Hepatocyte (in vitro differentiated cells): ENCODE data around the gene ZNF532. TPM values are rescaled to one million over a fixed set of nuclear protein-coding genes. Genes with fewer than 3 reads are reported as not detected.
"Not testable (repeated sequence)": the region's sequence is repeated elsewhere in the genome, so short reads cannot be mapped to it uniquely, and the experiment has no call there.

ENCODE experiments used
- DNase-seq: peaks from one replicate; pipeline ENCODE4 v3.0.0-alpha.2; 2016; ENCODE audit warnings: low spot score
- H2AFZ ChIP-seq: fragments of 200-600 bp; sonication (generic); 2 replicates; pipeline ENCODE4 v1.6.0; 2016; ENCODE audit warnings: antibody characterized with exemption, mild to moderate bottlenecking
- H3K27ac ChIP-seq: fragments of 200-600 bp; sonication (generic); 2 replicates; pipeline ENCODE4 v1.5.1; 2016; ENCODE audit warnings: mild to moderate bottlenecking
- H3K27me3 ChIP-seq: fragments of 200-600 bp; sonication (generic); 2 replicates; pipeline ENCODE4 v1.6.1; 2016
- H3K36me3 ChIP-seq: fragments of 200-600 bp; sonication (generic); replicated peaks from 2 replicates; pipeline ENCODE4 v1.5.1; 2016; ENCODE audit warnings: low read depth; ENCODE audit not compliant: insufficient read depth
- H3K4me1 ChIP-seq: fragments of 200-600 bp; sonication (generic); 2 replicates; pipeline ENCODE4 v1.5.1; 2016; ENCODE audit warnings: mild to moderate bottlenecking, moderate library complexity; ENCODE audit not compliant: insufficient read depth
- H3K4me2 ChIP-seq: fragments of 200-600 bp; sonication (generic); 2 replicates; pipeline ENCODE4 v1.6.0; 2016
- H3K4me3 ChIP-seq: fragments of 200-600 bp; sonication (generic); 2 replicates; pipeline ENCODE4 v1.5.1; 2016; ENCODE audit warnings: mild to moderate bottlenecking
- H3K79me2 ChIP-seq: fragments of 200-600 bp; sonication (generic); 2 replicates; pipeline ENCODE4 v1.6.0; 2017; ENCODE audit warnings: mild to moderate bottlenecking
- H3K9me2 ChIP-seq: fragments of 200-600 bp; sonication (generic); replicated peaks from 2 replicates; pipeline ENCODE4 v1.6.0; 2017; ENCODE audit warnings: mild to moderate bottlenecking; ENCODE audit not compliant: insufficient read depth
- H3K9me3 ChIP-seq: fragments of 200-600 bp; sonication (generic); 2 replicates; pipeline ENCODE4 v1.5.1; 2016; ENCODE audit warnings: low read depth, mild to moderate bottlenecking
- H4K20me1 ChIP-seq: fragments of 200-600 bp; sonication (generic); 2 replicates; pipeline ENCODE4 v1.6.0; 2016; ENCODE audit warnings: mild to moderate bottlenecking; ENCODE audit not compliant: insufficient read depth, poor library complexity, severe bottlenecking
- EZH2 ChIP-seq: fragments of 200-600 bp; sonication (generic); IDR thresholded peaks from 2 replicates; pipeline ENCODE4 v1.6.1; 2016; ENCODE audit warnings: antibody characterized with exemption, mild to moderate bottlenecking, borderline replicate concordance
- EZH2phosphoT487 ChIP-seq: fragments of 200-600 bp; sonication (generic); IDR thresholded peaks from one replicate; pipeline ENCODE4 v1.6.1; 2018; ENCODE audit warnings: antibody characterized with exemption, mild to moderate bottlenecking, low read depth, moderate library complexity; ENCODE audit not compliant: unreplicated experiment, severe bottlenecking
- whole genome bisulfite sequencing: methylation state at CpG from one replicate; pipeline ENCODE4 v1.1.6; 2016; ENCODE audit warnings: low lambda C conversion rate; ENCODE audit errors: missing lambda C conversion rate; 5-methylcytosine and 5-hydroxymethylcytosine counted together
- polyA plus RNA-seq: library from polyadenylated mRNA; unstranded; fragments of >200 nt; fragmentation: Nextera tagmentation; extraction: Ambion mirVana; gene quantifications from 2 replicates; pipeline ENCODE4 v1.2.1, GENCODE V29; 2016
- total RNA-seq: library from RNA; depleted of rRNA; stranded (reverse); fragments of >200 nt; gene quantifications from 2 replicates; pipeline ENCODE4 v1.2.3, GENCODE V29; 2014
- TF ChIP-seq, protein P1 (sequence below): fragments of 200-600 bp; sonication (generic); IDR thresholded peaks from 2 replicates; pipeline ENCODE4 v1.5.1; 2016; ENCODE audit warnings: antibody characterized with exemption, mild to moderate bottlenecking; ENCODE audit not compliant: poor library complexity

Gene ZNF532
- total and polyA plus RNA-seq, 2 experiments from 2014 or later: 15.9 to 36.5 TPM

DNA sequence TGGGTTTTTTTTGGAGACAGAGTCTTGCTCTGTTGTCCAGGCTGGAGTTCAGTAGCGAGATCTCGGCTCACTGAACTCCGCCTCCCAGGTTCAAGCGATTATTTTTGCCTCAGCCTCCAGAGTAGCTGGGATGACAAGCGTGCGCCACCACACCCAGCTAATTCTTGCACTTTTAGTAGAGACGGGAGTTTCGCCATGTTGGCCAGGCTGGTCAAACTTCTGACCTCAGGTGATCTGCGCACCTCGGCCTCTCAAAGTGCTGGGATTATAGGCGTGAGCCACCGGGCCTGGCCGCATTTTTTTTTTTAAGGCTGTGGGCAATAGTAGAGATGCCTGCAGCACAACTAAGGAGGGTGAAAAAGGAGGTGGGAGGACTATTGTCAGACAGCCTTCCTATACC is 41.7 kb upstream of the ZNF532 start:
- H3K4me1 ChIP-seq: no peaks in the 10 kb centered on the region
- no peaks in the 10 kb centered on the region for H3K9me3 ChIP-seq
- no peak overlapping the region for H3K4me3 ChIP-seq
- H3K36me3 ChIP-seq: no peaks in the 10 kb centered on the region
- H3K27me3 ChIP-seq: no peaks in the 10 kb centered on the region
- peak overlapping the region; percentile 52 for H3K27ac ChIP-seq
- 80% methylated on average over 13 of the region's 13 CpGs for WGBS
- H2AFZ ChIP-seq: no peak overlapping the region
- no peaks in the 10 kb centered on the region for H4K20me1 ChIP-seq
- no peak overlapping the region for H3K4me2 ChIP-seq
- H3K79me2 ChIP-seq: no peaks in the 10 kb centered on the region
- no peaks in the 10 kb centered on the region for H3K9me2 ChIP-seq
- no peak for DNase-seq
- TF ChIP-seq, protein P1, sequence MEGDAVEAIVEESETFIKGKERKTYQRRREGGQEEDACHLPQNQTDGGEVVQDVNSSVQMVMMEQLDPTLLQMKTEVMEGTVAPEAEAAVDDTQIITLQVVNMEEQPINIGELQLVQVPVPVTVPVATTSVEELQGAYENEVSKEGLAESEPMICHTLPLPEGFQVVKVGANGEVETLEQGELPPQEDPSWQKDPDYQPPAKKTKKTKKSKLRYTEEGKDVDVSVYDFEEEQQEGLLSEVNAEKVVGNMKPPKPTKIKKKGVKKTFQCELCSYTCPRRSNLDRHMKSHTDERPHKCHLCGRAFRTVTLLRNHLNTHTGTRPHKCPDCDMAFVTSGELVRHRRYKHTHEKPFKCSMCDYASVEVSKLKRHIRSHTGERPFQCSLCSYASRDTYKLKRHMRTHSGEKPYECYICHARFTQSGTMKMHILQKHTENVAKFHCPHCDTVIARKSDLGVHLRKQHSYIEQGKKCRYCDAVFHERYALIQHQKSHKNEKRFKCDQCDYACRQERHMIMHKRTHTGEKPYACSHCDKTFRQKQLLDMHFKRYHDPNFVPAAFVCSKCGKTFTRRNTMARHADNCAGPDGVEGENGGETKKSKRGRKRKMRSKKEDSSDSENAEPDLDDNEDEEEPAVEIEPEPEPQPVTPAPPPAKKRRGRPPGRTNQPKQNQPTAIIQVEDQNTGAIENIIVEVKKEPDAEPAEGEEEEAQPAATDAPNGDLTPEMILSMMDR: no peak
- TF ChIP-seq EZH2phosphoT487 (no peak), EZH2 (no peak)

DNA sequence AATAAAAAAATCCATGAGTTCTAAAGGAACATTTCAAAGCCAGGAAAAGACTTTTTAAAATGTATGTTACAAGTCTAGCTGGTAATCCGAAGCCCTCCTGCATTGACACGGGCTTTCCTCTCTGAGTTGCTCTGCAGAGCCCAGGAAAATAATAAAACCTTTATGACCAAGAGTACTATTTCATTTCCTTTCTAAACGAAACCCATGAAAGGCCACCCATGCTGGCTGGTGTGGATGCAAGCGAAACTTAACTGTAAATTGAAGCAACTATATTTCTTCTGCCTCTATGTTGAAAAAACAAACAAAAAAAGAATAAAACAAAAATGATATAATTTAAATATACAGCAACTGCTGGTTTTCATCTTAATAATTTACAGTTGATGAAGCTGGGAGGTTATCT is 41.3 kb upstream of the ZNF532 start:
- peak overlapping the region; percentile 57 for H3K27ac ChIP-seq
- no peak for DNase-seq
- TF ChIP-seq EZH2 (no peak), EZH2phosphoT487 (no peak)
- TF ChIP-seq, protein P1: no peak
- H2AFZ ChIP-seq: no peak overlapping the region
- H3K9me3 ChIP-seq: no peaks in the 10 kb centered on the region
- H3K4me2 ChIP-seq: no peak overlapping the region
- no peaks in the 10 kb centered on the region for H3K27me3 ChIP-seq
- no peaks in the 10 kb centered on the region for H3K36me3 ChIP-seq
- no peaks in the 10 kb centered on the region for H4K20me1 ChIP-seq
- H3K4me1 ChIP-seq: no peaks in the 10 kb centered on the region
- no peaks in the 10 kb centered on the region for H3K9me2 ChIP-seq
- 52% methylated on average over 4 of the region's 4 CpGs for WGBS
- no peaks in the 10 kb centered on the region for H3K79me2 ChIP-seq
- H3K4me3 ChIP-seq: no peak overlapping the region

DNA sequence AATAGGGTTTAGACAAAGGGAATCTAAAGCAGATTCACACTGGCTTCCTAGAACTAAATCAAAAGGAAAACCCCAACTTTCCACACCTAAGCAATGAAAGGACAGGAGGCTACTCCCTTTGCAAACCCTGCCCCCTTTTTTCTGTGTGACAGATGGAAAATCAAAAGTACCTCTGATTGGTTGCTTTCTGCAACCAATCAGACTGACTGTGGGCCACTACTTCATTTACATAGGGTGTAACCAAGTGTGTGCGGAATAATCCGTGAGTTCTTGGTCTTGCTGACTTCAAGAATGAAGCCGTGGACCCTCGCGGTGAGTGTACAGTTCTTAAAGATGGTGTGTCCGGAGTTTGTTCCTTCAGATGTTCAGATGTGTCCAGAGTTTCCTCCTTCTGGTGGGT is 37.8 kb upstream of the ZNF532 start:
- H3K9me3 ChIP-seq, H4K20me1 ChIP-seq, H3K36me3 ChIP-seq, H3K4me1 ChIP-seq, H3K27me3 ChIP-seq, DNase-seq, H3K27ac ChIP-seq, H3K4me3 ChIP-seq, H2AFZ ChIP-seq, H3K9me2 ChIP-seq, H3K79me2 ChIP-seq, H3K4me2 ChIP-seq: not testable (repeated sequence)
- 94% methylated on average over 6 of the region's 6 CpGs for WGBS

DNA sequence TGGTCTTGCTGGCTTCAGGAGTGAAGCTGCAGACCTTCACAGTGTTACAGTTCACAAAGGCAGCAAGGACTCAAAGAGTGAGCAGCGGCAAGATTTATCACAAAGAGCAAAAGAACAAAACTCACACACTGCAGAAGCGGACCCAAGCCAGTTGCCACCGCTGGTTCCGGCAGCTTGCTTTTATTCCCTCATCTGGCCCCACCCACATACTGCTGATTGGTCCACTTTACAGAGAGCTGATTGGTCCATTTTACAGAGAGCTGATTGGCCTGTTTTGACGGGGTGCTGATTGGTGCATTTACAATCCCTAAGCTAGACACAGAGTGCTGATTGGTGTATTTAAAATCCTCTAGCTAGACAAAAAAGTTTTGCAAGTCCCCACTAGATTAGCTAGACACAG is 37.2 kb upstream of the ZNF532 start:
- Histone ChIP-seq H3K79me2 (no peaks in the 10 kb centered on the region), H3K36me3 (no peaks in the 10 kb centered on the region), H3K4me3 (no peak overlapping the region), H3K4me1 (no peaks in the 10 kb centered on the region), H3K27me3 (no peaks in the 10 kb centered on the region), H2AFZ (no peak overlapping the region), H3K27ac (no peak overlapping the region), H3K9me3 (no peaks in the 10 kb centered on the region), H3K9me2 (no peaks in the 10 kb centered on the region), H3K4me2 (no peak overlapping the region), H4K20me1 (no peaks in the 10 kb centered on the region)
- WGBS: 94% methylated on average over 5 of the region's 5 CpGs
- TF ChIP-seq EZH2phosphoT487 (no peak), EZH2 (no peak)
- TF ChIP-seq, protein P1: no peak
- no peak for DNase-seq
